Ovary (tissue), 9 donors: ENCODE results near the gene SSC5D. TPM values are rescaled to one million over a fixed set of nuclear protein-coding genes. Genes with fewer than 3 reads are reported as not detected.

Source experiments
- DNase-seq, 5 donors: peaks; one replicate each; pipeline ENCODE4 v3.0.0-alpha.2; 2019 to 2020
- H3K27ac ChIP-seq, 2 donors: fragments of 200-600 bp; one replicate each; pipeline versions ENCODE4 v1.5.1 to v1.8.0; 2019 to 2022
- H3K27me3 ChIP-seq: fragments of 200-600 bp; one replicate; pipeline ENCODE4 v1.8.0; 2022
- H3K36me3 ChIP-seq: fragments of 200-600 bp; sonication (generic); one replicate; pipeline ENCODE4 v1.5.1; 2019
- H3K4me1 ChIP-seq: one replicate; pipeline ENCODE4 v1.8.1; 2013; ENCODE audit warnings: mild to moderate bottlenecking, moderate library complexity; ENCODE audit not compliant: insufficient read depth
- H3K4me3 ChIP-seq: fragments of 200-600 bp; sonication (generic); one replicate; pipeline ENCODE4 v1.5.1; 2017
- H3K9me3 ChIP-seq, 2 donors: fragments of 200-600 bp in 1 of 2; sonication (generic) in 1 of 2; one replicate each; pipeline versions ENCODE4 v1.5.1 to v1.8.1; 2013 to 2019; ENCODE audit warnings: mild to moderate bottlenecking in 1 of 2, moderate library complexity in 1 of 2
- EP300 ChIP-seq: sonication (generic); formaldehyde crosslinking; IDR thresholded peaks from one replicate; pipeline ENCODE4 v1.6.1; 2017; ENCODE audit warnings: antibody characterized with exemption
- POLR2A ChIP-seq: fragments of 450-650 bp; IDR thresholded peaks from one replicate; pipeline ENCODE4 v1.6.1; 2017; ENCODE audit warnings: antibody characterized with exemption, mild to moderate bottlenecking, moderate library complexity
- WGBS, 3 donors: extraction: QIAGEN DNeasy Blood & Tissue Kit in 1 of 3; methylation state at CpG; one replicate each; pipeline versions ENCODE4 v1.1.5 to v1.1.7; 2013 to 2017; 5-methylcytosine and 5-hydroxymethylcytosine counted together
- intact Hi-C, 4 donors: fragments of 100-400 bp; cut with DNase I; formaldehyde crosslinking; loops; one replicate each; pipeline versions ENCODE4 v1.11.0 to v1.15.1; 2022 to 2023
- polyA plus RNA-seq, 2 donors: library from polyadenylated mRNA; stranded (reverse); fragments of 200-250 nt in 1 of 2; fragments of 350-450 nt in 1 of 2; fragmentation: Illumina TruSeq in 1 of 2; extraction: RNeasy Lipid Tissue Mini Kit (QIAGEN cat#74804) in 1 of 2; gene quantifications; one replicate each; pipeline ENCODE4 v1.2.3, GENCODE V29; 2013 to 2014
- total RNA-seq, 7 donors: library from RNA; depleted of rRNA in 2 of 7; stranded (reverse); fragments of >200 nt in 2 of 7; fragmentation: NEBNext Ultra II Directional in 3 of 7; extraction: Animal tissue kit (Norgen Biotek cat#: 25700) in 3 of 7; gene quantifications; one replicate each; pipeline versions ENCODE4 v1.1.0 to v1.2.4, GENCODE V29; 2016 to 2023
- TF ChIP-seq, protein P1 (sequence below), 3 donors: fragments of 450-650 bp in 2 of 3; fragments of 200-600 bp in 1 of 3; IDR thresholded peaks; one replicate each; pipeline versions ENCODE4 v1.5.1 to v1.8.0; 2016 to 2022; ENCODE audit warnings: antibody characterized with exemption in 3 of 3, mild to moderate bottlenecking in 1 of 3
- donor health status: DM: no; HTN: no; CAD: no; lungs with moderate emphysema.
- donor health status: DM: no; HTN: no; CAD: no.
- donor health status: Bipolar disorder and iron deficiency.
- donor health status: DM: yes; HTN: yes; CAD: no.
- donor health status: DM: no; HTN: no; CAD: no.
- donor health status: DM: yes; HTN: yes; CAD: no.

The SSC5D gene
- total and polyA plus RNA-seq, 9 donors, result 5.7 to 29.7 (median 12.4) TPM

GRCh38 chr19:55488986-55489710 is 912 bp downstream of the SSC5D start:
- no peaks in the 10 kb centered on the region for H3K27me3 ChIP-seq
- 70 to 79% (median 78%) methylated on average over 20 to 36 of the region's 36 CpGs for WGBS, 3 donors
- H3K4me1 ChIP-seq, result peaks cover 35% of the 10 kb centered on the region
- H3K9me3 ChIP-seq, result no peaks in the 10 kb centered on the region
- H3K36me3 ChIP-seq, result no peaks in the 10 kb centered on the region
- peak overlapping the region; percentile 79 to 85 for H3K27ac ChIP-seq
- intact Hi-C loops, result no loop called here
- DNase-seq, result peak in 4 of 5 donors; percentile 55 to 74 (median 69)
- H3K4me3 ChIP-seq, result no peak overlapping the region
- TF ChIP-seq EP300 (no peak), POLR2A (no peak)
- TF ChIP-seq, protein P1, sequence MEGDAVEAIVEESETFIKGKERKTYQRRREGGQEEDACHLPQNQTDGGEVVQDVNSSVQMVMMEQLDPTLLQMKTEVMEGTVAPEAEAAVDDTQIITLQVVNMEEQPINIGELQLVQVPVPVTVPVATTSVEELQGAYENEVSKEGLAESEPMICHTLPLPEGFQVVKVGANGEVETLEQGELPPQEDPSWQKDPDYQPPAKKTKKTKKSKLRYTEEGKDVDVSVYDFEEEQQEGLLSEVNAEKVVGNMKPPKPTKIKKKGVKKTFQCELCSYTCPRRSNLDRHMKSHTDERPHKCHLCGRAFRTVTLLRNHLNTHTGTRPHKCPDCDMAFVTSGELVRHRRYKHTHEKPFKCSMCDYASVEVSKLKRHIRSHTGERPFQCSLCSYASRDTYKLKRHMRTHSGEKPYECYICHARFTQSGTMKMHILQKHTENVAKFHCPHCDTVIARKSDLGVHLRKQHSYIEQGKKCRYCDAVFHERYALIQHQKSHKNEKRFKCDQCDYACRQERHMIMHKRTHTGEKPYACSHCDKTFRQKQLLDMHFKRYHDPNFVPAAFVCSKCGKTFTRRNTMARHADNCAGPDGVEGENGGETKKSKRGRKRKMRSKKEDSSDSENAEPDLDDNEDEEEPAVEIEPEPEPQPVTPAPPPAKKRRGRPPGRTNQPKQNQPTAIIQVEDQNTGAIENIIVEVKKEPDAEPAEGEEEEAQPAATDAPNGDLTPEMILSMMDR (IDR thresholded peaks at IDR 0.05), result no peak

DNA sequence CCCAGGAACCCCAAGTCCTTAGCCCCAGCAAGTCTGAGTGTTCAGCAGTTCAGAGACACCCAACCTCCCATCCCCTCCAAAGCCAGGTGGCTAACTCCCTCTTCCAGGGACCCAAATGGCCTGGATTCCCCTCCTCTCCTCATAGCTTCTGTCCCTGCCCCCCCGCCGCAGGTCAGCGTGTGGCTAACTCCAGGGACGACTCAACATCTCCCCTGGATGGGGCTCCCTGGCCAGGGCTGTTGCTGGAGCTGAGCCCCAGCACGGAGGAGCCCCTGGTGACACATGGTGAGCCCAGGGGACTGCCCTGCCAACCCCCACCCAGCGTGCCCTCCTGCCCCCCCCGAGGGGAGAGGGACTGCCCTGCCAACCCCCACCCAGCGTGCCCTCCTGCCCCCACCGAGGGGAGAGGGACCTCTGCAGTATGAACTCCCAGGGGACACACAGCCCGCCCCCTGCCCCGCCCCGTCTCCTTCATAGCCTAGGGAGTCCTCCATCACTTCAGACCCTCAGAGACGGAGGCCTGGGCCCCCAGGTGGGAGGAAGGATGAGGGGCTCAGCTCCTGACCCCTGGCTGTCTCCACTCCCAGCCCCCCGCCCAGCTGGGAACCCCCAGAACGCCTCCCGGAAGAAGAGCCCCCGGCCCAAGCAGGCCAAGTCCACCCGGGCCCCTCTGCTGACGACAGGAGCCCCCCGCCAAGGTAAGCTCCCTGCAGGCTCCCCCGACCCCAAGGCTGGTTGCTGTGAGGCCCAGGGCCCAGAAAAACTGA is 1.7 kb downstream of the SSC5D start:
- intact Hi-C loops, result no loop called here
- Histone ChIP-seq H3K36me3 (no peaks in the 10 kb centered on the region), H3K4me1 (peaks cover 31% of the 10 kb centered on the region), H3K4me3 (no peak overlapping the region), H3K27me3 (no peaks in the 10 kb centered on the region), H3K27ac (peak overlapping the region; percentile 79 to 85), H3K9me3 (no peaks in the 10 kb centered on the region)
- TF ChIP-seq EP300 (no peak), POLR2A (no peak)
- TF ChIP-seq, protein P1 (IDR thresholded peaks at IDR 0.05), result no peak
- peak in 4 of 5 donors; percentile 33 to 62 (median 58) for DNase-seq
- 75 to 89% (median 81%) methylated on average over 9 to 21 of the region's 21 CpGs for WGBS, 3 donors

- peak in 4 of 5 donors; percentile 48 to 57 (median 51) for DNase-seq
These were observed 2.5 kb downstream of the SSC5D start for GRCh38 chr19:55490478-55491432.

GRCh38 chr19:55491546-55492360 is 3.5 kb downstream of the SSC5D start:
- no peaks in the 10 kb centered on the region for H3K9me3 ChIP-seq
- peaks cover 19% of the 10 kb centered on the region for H3K4me1 ChIP-seq
- intact Hi-C loops, result no loop called here
- H3K4me3 ChIP-seq, result no peak overlapping the region
- no peak for TF ChIP-seq POLR2A
- no peak for TF ChIP-seq EP300
- TF ChIP-seq, protein P1 (IDR thresholded peaks at IDR 0.05), result no peak
- DNase-seq, result peak in 2 of 5 donors; percentile 37 to 44
- H3K27me3 ChIP-seq, result no peaks in the 10 kb centered on the region
- H3K36me3 ChIP-seq, result no peaks in the 10 kb centered on the region
- WGBS, 3 donors, result 71 to 73% (median 71%) methylated on average over 23 to 24 of the region's 24 CpGs
- peak overlapping the region; percentile 45 to 56 for H3K27ac ChIP-seq

More at GRCh38 chr19:55490478-55491432, 2.5 kb downstream of the SSC5D start:
- TF ChIP-seq POLR2A, result no peak
- Histone ChIP-seq H3K27me3 (no peaks in the 10 kb centered on the region), H3K4me1 (peaks cover 28% of the 10 kb centered on the region), H3K9me3 (no peaks in the 10 kb centered on the region), H3K36me3 (no peaks in the 10 kb centered on the region), H3K27ac (peak overlapping the region; percentile 45 to 56), H3K4me3 (no peak overlapping the region)
- intact Hi-C loops, result no loop called here
- WGBS, 3 donors, result 79 to 80% (median 80%) methylated on average over 51 to 52 of the region's 52 CpGs
